GM12872 (cell line): ENCODE data around the gene DLGAP1.

Source experiments
- CTCF ChIP-seq: IDR thresholded peaks from 3 replicates; pipeline ENCODE4 v1.5.1; 2011; ENCODE audit warnings: low read depth, mild to moderate bottlenecking, low read length, moderate library complexity; ENCODE audit not compliant: insufficient read depth

Gene DLGAP1

DNA sequence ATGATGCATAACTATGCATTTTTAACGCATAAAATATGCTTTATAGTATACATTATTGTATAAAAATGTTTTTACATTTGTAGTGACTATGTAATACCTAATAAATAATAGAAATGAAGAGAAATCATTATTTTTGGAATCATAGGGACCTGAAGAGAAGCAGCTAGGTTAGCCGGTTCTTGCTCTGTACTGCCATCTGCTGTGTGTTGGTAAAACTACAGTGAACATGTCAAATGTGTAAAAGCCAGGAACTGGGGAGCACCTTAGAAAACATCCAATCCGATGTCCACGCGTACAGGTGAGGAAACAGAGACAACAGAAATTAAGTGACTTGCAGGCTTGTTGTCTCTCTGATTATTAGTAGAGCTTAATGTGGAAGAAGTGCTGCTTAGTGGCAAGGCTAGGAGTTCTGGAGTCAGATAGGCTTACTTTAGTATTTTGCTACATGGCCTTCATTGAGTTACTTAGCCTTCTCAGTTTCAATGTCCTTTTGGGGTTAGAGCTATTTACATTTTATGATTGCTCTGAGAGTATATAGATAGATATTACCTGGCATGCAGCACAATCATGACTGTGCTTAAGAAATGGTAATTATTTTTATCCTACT, 386.5 kb downstream of the DLGAP1 start:
- TF ChIP-seq CTCF = peak; percentile 71

DNA sequence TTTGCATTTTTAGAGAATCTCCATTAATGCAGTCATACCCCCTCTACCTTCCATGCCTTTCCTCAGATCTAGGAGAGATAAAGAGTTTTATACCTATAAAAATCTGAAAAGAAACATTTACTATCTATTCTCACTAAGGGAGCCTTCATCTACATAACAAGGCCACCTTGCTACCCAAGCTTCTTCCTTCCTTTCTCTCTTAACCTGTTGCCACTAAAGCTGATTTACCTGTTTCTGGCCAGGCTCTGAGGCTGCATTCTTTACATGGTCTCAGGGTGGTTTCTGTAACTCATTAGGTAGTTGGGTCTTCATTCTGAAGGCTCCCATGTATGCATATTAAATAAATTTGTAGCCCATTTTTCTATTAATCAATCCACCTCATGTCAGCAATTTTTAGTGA, 391.6 kb downstream of the DLGAP1 start:
- no peak for TF ChIP-seq CTCF

DNA sequence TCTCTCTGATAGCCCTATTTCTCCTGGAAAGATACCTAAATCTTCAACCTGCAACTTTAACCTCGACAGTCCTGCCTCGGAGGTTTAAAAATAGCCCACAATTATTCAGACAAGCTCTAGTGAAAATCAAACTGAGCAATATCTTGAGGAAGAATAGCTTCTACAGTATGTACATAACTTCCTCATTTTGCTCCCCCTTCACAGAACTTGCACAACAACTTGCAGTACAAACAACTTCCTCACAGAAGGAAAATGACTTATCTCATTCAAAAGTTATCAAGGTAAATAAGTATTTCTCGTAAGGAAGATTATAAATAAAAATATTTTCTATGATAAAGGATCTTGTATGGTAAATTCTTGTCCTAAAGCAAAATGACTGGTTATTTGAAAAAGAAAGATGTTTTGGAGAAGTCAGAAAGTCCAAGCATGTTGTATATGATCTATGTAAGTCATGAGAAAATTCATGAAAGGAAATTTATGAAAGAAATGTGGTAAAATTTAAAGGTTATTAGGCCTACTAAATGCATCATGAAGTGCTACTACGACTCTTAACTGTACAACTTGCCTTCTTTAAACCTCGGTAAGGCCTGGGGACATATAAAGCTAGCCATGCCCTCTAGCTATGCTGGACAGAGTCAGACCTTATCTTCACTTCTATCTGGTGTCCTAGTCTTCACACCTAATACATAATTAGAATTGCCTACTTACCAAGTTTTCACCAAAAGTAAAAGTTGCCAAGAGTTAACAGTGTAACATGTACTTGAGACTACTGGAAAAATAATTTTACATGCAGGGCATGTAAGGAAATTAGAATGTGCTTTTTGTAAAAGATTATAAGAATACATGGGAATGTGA, 394.5 kb downstream of the DLGAP1 start:
- TF ChIP-seq CTCF = no peak

DNA sequence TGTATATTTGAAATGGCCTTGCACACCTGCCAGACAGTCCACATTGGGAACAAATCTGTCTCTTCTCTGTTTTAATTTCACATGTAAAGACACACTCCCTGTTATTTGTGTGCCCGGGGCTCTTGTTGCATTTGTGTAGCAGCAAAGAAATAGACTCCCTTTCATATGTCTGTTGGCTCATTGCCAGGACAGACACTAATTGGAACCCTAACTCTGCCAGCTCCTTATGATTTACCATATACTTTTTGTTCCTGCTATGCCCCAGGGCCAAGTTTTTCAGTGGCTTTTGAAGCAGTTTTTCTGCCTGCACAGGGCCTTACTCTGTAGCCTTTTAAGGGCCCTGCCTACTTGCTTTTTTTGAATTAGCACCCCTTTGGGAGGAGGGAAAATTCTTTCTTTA, 396.9 kb downstream of the DLGAP1 start:
- no peak for TF ChIP-seq CTCF

DNA sequence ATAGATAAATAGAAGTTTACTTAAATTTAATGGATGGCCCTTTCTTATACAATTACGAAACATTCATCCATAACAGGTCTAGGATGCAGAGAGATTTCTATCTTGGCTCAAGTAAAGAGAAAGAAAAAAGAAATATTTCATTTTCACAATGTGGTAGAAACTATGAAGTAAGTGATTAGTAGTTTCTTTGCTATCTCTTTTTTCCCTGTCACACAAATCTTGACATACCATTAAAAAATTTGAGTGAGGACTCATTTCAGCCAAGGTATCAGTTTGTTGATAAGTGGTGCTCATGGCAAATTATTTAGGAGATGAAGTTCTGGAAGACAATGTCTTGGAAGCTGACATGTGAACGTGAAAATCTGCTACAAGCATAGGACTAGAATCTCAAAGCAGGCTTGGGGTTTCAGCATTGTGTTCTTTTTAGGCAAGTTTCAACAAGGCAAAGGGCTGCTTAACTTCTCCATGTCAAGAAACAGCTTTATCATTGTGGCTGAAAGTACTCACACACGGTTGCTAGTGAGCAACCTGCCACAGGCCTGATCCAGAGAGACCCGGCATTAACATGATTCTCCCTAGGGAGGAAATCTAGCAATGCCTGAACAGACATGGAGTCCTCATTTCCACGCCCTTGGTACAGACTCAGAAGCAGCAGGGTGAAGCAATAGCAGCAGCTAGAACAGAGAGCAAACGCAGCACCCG, 414.6 kb downstream of the DLGAP1 start:
- no peak for TF ChIP-seq CTCF

DNA sequence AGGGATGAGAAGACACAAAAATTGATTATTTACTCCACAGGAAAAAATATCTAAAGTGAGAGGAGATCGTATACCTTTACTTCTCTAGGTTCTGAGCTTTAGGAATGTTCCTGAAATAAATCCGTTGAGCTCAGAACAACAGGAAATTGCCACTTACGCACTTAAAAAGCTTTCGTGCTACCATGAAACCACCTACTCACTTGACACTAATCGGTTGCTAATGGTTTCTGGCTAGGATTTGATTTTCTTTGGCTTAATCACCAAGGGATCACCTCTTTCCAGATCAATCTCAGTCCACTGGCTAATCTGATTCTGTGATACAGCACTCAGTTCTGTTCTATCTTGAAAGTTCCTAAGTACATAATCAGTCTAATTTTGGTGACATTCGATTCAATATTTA, 419.6 kb downstream of the DLGAP1 start:
- TF ChIP-seq CTCF = no peak

- no peak for TF ChIP-seq CTCF
Observed at GRCh38 chr18:4026542-4026941, 428.6 kb downstream of the DLGAP1 start.
